ENCODE results near the gene DET1. TPM values are rescaled to one million over a fixed set of nuclear protein-coding genes. Genes with fewer than 3 reads are reported as not detected.
"Not testable (repeated sequence)": the region's sequence is repeated elsewhere in the genome, so short reads cannot be mapped to it uniquely, and the experiment has no call there.

The DET1 gene
- total RNA-seq, 4 donors from 2014 or later, result 4.1 to 8.7 (median 6.7) TPM

DNA sequence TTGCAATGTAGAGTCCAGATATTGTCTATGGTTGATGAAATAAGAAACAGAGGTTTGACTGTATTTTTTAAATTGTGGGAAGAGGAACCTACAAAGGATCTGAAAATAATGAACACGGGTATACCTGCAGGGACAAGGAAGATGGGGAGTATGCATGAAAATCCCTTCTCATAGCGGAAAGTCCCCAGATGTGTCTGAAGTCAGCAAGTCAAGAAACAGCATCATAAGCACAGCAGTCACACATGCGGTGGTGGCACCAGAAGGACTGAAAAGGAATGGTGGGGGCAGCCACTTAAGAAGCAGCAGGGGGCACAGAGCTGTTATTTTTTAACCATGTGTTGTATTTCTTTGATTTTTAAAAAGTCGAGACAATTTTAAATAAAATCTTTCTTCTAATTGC, 74.3 kb downstream of the DET1 start:
- ATAC-seq (ENCODE audit: low FRiP score), result no peak
- no peak for DNase-seq (ENCODE audit: low spot score)
- TF ChIP-seq, protein P1, sequence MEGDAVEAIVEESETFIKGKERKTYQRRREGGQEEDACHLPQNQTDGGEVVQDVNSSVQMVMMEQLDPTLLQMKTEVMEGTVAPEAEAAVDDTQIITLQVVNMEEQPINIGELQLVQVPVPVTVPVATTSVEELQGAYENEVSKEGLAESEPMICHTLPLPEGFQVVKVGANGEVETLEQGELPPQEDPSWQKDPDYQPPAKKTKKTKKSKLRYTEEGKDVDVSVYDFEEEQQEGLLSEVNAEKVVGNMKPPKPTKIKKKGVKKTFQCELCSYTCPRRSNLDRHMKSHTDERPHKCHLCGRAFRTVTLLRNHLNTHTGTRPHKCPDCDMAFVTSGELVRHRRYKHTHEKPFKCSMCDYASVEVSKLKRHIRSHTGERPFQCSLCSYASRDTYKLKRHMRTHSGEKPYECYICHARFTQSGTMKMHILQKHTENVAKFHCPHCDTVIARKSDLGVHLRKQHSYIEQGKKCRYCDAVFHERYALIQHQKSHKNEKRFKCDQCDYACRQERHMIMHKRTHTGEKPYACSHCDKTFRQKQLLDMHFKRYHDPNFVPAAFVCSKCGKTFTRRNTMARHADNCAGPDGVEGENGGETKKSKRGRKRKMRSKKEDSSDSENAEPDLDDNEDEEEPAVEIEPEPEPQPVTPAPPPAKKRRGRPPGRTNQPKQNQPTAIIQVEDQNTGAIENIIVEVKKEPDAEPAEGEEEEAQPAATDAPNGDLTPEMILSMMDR (IDR thresholded peaks at IDR 0.05), result no peak

DNA sequence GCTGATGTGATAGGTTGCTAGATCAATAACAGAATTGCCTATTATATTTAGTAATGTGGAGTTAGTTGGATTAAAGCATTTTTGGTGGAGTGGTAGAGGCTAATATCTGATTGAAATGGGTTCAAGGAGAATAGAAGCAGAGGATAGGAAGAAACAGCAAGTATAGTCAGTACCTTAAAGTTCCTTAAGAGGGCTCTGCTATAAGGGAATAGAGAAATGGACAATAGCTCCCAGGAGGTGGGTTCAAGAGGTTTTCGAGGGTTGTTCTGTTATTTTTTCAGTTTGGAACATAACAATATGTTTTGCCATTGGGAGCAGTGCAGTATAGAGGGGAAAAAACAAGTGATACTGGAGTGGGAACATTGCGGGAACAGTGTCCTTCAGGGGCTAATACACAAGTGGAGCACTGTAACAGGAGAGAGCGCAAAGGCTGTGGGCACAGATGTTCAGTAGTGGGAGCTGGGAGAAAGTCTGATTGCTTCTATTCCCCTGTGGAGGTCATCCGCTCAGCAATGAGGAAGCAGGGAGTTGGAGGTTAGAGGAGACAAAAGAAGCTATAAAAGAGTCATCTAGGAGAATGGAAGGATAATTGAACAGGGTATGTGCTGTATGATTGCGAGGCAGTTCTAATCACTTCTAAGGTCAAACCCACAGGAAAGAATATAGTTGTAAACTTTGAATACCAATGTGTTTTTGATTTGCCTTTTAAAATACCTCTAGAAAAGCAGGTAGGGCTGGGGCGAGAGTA, 75.7 kb downstream of the DET1 start:
- no peak for DNase-seq (ENCODE audit: low spot score)
- TF ChIP-seq, protein P1 (IDR thresholded peaks at IDR 0.05), result no peak

DNA sequence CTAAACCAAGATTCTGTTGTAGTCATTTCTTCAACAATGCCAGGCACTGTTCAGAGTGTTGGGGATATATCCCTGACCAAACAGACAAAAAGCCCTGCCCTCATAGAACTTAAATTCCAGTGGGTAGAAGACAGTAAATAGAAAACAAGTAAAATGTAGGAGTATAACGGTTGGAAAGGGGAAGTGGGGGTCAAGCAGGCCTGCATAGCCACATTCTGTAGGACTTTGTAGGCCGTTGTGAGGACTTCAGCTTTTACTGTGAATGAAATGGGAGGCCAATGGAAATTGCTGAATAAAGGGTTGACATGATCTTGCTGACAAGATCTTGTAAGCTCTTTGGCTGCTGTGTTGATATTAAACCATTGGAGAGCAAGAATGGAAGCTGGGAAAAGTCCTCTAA, 77.2 kb downstream of the DET1 start:
- TF ChIP-seq, protein P1 (IDR thresholded peaks at IDR 0.05), result no peak
- DNase-seq (ENCODE audit: low spot score) (no peak), ATAC-seq (ENCODE audit: low FRiP score) (no peak)

More for the DNA sequence above, 75.7 kb downstream of the DET1 start:
- ATAC-seq (ENCODE audit: low FRiP score), result no peak

DNA sequence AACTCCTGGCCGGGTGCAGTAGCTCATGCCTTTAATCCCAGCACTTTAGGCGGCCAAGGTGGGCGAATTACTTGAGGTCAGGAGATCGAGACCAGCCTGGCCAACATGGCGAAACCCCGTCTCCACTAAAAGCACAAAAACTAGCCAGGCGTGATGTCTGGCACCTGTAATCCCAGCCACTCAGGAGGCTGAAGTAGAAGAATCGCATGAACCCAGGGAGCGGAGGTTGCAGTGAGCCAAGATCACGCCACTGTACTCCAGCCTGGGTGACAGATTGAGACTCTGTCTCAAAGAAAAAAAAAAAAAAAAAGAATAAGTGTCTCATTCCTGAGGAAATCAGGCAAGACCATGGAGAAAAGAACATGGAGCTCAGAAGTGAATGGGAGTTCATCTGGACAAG, 77.8 kb downstream of the DET1 start:
- not testable (repeated sequence) for DNase-seq (ENCODE audit: low spot score); ATAC-seq (ENCODE audit: low FRiP score)

DNA sequence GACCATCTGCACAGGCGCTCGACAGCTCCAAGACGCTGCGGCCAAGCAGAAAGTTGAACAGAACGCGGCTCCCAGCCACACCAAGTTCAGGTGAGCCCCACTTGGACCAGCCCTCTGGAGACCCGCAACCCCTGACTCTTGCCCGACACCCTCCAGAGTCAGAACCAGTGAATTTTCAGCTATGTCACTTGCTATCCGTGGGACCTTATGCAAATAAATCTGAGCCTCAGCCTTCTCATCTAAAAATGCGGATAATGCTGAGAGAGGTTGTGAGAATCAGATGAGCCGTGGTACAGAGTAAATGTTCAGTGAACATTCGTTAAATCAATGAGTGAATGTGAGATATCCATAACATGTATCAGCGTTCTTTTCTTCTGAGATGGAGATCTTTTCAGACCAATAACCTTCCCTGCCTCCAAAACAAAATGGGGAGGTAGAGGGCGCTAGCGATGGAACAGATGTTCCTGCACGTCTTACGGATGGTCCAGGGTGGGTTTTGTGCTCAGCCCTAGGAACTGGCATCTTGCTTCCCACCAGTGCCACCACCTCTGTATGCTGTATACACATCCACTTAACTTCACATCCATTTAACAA, 78.4 kb downstream of the DET1 start:
- DNase-seq (ENCODE audit: low spot score) (no peak), ATAC-seq (ENCODE audit: low FRiP score) (peak; percentile 37)
- TF ChIP-seq, protein P1 (IDR thresholded peaks at IDR 0.05), result no peak

DNA sequence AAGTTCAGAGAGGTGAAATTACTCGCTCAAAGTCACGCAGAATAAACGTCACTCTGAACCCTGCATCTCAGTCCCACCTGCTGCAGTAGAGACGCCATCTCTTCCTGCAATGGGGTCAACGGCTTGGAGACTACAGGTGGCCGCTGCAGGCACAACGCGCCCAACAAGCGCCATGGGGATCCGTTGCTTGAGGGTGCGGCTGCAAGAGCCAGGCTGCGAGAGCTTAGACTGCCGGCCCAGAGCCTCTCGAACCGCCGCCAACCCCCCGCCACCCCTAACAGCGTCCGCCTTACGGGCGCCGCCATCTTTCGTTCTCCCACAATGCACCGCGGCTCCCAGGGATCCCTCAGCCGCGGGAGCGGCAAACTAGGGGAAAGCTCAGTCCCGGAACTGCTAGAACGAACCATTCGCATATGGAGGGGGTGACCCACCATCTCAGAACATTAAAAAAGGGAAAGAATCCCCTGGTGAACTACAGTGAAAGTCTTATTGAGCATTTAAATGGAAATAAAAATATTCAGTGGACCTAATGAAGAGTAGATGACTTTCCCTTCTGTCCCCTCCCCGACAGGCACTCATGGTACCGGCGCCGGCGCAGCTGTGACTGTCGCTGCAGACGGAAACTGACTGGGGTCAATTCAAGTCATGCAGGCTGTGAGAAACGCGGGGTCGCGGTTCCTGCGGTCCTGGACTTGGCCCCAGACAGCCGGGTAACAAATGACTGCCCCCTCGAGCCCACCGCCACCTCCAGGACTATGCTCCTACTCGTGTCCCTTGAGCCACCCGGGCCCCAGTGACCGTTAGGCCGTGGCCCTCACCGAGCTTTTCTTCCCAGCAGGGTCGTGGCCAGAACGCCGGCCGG, 79.2 kb downstream of the DET1 start, which contains the start of the genes MRPL46 and MRPS11:
MRPL46 (minus strand) TSS at position 316 of the 862 bp plus-strand sequence; CDS start at position 305, 11 bp downstream.
MRPS11 (plus strand) TSS at position 636 of the 862 bp plus-strand sequence; CDS start at position 646, 10 bp downstream.
- ATAC-seq (ENCODE audit: low FRiP score) (peak; percentile 90), DNase-seq (ENCODE audit: low spot score) (peak; percentile 78)
- TF ChIP-seq, protein P1 (IDR thresholded peaks at IDR 0.05), result no peak

DNA sequence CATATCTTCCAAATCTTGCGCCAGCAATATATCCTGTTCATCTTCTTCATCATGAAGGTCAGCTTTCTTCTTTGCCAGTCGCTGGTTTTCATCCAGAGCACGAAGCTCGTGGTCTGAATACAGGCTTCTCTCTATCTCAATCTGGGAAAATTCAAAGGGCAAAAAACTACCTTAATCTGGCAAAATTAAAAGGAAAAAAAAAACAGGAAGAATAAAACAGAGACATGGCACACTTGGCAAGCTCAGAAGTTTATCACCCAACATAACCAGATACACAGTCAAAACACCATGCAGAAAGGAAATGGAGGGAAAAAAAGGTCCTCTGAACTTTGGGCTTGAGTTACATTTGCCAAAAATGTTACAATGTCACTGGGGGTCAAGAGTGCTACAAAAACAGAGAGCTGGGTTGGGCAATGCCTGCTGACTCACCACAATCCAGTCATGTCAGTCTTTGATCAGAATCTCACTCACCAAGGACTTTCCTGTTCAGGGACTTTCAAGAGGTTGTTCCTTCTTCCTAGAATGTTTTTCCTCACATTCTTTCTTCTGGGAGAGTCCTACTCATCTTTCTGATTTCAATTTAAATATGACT, 80.8 kb downstream of the DET1 start:
- DNase-seq (ENCODE audit: low spot score) (no peak), ATAC-seq (ENCODE audit: low FRiP score) (peak; percentile 43)
- TF ChIP-seq, protein P1 (IDR thresholded peaks at IDR 0.05), result no peak
